Hypothalamus (tissue), 51 donors: Measurements from ENCODE around the gene PLCB1.

ENCODE experiments used
- DNase-seq, 51 donors: peaks; one replicate each; lab custom pipeline; 2025; lab: John Stamatoyannopoulos, UW

PLCB1 gene

DNA sequence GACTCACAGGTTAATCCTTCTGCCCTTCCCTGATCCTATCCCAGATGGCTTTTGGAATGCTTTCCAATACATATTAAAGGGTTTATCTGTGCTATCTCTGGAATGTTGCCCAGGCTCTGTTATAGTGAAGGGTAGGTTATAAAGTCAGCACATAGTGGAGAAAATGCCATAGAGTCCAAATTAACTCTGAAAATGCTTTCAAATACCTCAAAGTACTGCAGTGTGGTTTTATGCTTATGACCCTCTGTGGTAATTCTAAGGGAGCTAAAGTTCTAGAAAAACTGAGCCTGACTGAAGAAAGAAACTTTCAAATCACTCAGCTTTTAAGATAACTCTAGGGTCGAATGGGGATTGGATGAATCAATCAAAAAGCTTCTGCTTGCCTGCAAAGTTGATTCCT is 159.8 kb downstream of the PLCB1 start:
- DNase-seq = no peak

DNA sequence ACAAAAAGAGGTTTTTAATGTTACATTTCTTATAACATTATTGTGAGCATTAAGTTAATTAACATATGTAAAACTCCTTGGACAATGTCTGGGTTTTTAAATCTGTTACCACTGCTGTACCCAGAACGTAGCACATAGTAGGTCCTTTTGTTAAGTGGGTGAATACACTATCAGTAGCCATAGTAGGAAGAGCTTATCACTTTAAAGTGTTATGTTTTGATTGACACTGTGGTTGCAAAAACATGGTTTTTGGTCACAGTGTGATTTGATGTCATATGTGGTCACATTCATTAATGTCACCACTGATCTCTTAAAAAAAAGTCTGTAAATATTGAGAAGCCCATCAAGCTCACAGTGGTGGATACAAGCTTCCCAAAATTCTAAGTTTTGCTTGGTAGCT is 160.7 kb downstream of the PLCB1 start:
- DNase-seq = no peak

DNA sequence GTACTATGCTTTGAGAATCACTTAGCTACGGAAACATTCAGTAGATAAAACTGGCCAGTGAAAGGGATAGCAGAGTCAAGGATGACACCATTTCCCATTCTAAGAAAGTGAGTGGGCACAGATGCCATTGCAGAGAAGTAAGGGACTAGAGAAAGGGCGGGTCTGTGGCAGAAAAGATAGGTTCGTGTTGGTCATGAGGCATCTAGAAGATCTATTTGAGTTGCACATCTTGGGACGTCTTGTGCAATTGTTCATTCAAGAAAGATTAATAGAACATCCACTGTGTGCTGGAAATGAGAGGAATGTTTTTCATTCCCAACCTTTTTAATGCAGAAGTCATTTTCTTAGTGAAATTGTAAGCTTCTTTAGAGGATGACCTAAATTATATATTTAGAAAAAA is 161.7 kb downstream of the PLCB1 start:
- DNase-seq = no peak

DNA sequence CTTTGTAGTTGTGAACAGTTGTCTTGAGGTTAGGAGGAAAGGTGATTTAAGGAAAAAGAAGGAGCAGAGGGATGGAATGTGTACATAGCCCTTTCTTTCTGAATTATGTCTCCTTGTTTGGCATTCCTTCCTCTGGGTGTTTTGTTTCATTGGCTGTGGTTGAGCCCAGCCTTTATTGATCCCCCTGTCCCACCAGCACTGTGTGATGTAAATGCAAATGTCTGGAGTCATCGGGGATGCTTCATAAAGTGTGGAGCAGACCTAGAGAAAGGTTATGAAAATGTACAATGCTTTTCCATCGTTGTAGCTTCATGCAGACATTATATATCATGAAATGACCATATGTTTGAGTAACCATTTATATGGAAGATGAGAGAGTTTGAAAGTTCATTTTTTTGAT is 164.5 kb downstream of the PLCB1 start:
- no peak for DNase-seq

DNA sequence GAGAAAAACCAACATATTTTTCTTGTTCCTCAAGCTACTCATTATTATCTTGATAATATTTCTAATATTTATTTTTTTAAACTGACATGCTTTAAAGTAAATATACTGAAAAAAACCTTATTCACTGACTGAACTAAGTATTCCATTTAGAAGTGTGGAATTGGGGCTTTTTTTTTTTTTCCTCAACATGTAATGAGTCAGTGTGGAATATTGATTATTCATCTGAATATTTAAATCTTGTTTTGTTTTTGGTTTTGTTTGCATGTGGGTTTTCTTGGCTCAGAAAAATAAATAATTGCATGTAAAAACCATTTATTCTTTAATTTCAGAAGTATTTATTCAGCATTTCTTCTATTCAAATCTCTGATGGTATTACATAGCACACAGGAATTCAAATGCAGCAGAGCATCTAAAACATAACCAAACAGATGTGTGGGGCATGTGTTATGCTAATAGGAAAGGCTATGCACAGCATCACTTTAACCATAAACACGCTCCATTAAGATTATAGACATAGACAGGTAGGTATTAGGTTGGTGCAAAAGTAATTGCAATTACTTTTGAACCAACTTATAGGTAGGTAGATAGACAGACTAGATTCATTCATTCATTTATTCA is 166.5 kb downstream of the PLCB1 start:
- DNase-seq = no peak

DNA sequence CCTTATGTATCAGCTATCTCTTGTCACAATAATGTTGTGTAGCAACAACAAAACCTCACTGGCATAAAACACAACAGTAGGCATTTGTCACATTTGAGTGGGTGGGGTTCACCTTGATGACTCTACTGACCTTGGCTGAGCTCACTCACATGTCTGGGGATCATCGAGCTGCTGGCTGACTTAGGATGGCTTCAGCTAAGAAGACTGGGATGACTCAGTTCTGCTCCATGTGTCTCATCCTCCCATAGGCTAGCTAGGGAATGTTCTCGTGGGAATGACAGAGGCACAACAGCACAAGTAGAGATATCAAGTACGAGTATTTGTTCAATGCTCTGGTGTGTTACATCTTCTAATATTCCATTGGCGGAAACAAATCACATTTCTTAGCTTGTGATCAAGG is 167.9 kb downstream of the PLCB1 start:
- no peak for DNase-seq

DNA sequence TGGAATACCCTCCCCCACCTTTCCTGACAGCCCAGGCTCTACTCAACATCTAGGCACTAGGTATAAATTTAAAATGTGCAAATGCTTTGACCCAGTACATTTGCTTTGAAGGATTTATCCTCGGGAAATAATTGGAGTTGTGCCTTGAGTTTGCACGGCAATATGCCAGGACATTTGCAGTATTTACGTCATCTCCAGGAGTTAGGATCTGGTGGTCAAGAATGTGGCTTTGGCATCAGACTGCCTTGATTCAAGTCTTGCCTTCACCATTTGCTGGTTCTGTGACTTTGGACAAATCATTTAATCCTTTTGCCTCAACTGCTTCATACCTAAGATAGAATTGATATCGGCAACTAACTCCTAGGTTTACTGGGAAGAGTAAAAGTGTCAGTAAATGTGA is 169.6 kb downstream of the PLCB1 start:
- peak in 2 of 51 donors; percentile 11 to 16 for DNase-seq

DNA sequence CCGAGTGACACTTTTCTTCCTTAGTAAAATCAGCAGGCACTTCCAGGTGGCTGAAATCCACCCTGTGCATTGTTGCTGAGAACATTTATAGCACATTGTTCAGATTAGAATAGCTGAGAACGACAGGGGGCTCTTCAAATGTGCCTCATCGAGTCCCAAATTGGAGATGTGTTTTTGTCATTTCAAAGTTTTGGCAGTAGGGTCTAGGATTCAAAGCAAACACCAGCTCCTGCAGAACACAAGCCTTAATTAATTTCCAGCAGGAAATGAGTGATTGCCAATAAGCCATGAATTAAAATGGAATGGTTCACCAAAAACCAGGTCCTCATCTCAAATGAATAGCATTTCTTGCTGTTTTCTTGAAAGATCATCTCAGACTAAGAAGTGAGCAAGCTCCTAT is 171.6 kb downstream of the PLCB1 start:
- peak in 1 of 51 donors; percentile 4 for DNase-seq

DNA sequence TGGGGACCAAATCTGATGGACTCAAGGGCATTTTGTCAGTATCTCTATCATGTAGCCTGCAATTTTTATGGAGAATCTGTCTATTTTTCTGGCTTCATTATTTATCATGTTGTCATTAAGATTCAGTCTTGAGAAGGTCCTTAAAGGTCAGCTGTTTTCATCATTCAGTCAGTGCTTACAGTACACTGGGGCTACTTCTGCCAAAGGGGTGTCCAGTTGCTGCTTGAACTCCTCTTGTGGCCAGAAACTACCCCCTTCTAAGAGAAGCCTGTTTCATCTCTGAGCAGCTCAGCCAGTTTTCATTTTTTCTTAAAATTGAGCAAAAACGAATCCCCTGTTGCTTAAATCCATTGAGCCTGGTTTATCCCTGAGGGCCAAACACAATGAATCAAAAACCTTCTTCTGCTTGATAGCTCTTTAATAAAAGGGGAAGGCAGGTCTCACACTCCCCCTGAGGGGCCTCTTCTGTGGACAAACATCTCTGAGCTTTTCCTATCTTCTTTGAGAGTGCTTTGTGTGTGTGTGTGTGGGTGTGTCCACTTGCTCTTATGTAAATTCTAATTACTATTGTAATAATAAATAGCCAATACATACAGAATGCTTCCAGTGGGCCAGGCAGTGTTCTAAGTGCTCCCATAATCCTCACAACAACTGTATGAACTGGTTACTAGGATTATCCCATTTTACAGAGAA is 172.2 kb downstream of the PLCB1 start:
- DNase-seq = no peak

DNA sequence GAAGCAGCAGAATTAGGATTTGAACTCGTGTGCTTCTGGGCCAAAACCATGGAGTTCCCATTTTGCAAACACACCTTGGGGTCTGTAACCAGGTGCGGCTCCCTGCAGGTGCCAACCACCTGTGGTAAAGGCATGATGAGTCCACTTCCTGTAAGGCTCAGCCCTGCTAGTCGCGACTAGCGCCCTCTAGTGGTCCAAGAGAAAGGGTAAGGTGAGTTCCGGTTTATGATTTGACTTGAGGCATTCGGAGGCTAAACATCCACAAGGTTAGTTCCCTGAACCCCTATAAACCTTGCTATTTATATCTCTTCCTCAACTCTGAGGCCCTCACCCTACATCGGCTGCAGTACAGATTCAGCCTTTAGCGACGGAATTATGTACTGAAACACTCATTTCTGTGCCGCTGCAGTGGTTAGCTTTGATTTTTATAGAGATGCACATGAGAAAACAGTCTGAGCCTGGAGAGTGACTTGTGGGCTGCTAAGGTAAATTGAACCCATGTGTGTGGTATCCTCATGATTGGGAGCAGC is 173.4 kb downstream of the PLCB1 start:
- peak in 1 of 51 donors; percentile 2 for DNase-seq

DNA sequence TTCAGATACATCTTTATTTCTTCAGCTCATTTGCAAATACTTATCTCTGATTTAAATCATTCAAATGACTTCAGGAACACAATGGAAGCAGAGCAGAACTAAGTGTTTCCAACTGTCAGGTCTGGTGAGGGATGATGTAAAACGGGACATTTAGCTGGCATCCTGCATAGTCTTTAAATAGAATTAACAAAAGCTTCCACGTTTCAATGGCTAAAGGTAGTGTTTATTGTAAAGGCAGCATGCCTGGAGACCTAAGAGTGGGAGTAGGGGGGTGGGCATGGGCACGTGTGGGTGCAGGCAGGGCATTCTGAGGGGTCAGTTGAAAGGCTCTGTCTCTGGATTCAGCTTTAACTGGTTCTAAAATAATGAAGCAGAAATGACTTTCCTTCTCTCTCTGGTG is 174.9 kb downstream of the PLCB1 start:
- DNase-seq = peak in 1 of 51 donors; percentile 28

DNA sequence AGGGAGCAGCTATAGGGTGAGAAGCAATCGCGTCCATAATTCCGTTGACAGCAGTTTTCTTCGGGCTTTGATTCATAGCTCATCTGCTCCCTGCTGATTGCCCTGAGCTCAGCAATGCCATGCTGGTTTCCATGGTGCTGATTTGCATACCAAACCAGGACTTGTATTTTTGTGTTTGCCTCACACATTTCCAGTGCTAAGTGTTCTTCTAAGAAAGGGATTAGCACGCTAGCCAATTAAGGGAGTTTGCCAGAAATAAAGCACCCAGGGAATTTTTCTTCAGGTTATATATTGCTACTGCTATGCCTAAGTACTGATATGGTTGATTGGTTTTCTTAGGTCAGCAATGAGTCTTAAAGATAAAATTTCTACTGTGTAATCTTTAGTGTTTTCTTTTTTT is 177.6 kb downstream of the PLCB1 start:
- peak in 18 of 51 donors; percentile 5 to 63 (median 27) for DNase-seq

DNA sequence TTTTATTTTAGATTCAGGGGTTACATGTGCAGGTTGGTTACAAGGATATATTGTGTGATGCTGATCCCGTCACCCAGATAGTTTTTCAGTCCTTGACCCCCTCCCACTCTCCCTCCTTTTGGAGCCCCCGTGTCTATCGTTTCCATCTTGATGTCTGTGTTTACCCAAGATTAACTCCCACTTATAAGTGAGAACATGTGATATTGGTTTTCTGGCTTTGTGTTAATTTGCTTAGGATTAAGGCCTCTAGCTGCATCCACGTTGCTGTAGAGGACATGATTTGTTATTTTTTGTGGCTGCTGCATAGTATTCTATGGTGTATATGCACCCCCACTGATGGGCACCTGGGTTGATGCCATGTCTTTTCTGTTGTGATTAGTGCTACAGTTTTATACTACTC is 178.6 kb downstream of the PLCB1 start:
- no peak for DNase-seq

DNA sequence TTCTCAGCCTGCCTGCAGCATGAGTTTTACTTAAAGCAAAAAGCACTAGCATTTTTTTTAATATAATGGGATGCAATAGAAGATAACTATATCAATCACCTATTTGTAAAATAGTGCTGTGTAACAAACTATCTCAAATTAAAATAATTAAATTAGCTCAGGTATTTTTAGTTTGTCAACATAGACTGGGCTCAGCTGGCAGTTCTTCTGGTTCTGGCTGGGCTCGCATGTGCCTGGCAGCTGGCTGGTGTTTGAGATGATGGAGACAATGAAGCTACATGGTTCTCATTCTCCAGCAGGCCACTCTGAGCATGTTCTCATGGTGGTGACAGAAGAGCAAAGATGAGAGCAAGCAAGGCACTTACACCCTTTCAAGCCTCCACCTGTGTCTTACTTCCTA is 181.0 kb downstream of the PLCB1 start:
- DNase-seq = no peak

DNA sequence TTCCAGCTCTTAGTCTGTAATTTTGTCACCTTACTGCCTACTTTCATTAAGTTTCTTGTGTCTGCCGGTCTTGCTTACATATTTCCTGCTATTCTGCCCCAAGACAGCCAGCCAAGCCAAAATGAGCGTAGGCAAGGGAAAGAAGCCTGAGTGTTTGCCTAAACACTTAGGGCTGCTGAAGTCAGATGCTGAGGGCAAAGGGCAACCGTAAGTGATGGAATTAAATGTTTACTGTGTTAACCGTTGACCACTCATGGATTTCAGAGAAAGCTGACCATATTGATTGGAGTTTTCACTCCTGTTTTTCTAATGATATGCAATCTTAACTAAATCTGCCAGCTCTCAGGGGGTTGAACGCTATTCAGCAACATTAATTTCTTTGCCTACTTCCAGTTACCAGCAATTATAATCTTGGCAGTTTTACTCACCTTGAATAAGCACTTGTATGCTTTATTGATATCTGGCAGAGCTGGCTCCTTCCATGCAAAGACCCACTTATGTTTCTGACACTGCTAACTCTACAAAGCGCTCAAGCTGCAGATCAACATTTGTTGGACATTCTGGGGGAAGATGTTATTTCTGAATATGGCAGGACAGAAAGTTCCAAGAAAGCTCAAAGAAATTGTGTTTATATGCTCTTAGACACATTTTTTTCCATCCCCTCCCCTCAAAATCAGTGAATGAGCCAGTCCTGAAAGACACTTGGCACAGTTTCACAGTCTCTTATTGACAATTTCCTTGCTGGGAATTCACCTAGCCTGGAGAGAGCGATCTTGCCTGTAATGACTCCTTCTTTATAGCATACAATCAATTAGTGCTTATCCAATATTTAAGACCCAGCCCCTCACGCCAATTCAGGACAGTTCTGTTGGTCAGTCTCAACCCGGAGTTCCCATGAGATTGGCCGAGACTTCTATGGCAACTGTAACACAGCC is 183.8 kb downstream of the PLCB1 start:
- DNase-seq = no peak

DNA sequence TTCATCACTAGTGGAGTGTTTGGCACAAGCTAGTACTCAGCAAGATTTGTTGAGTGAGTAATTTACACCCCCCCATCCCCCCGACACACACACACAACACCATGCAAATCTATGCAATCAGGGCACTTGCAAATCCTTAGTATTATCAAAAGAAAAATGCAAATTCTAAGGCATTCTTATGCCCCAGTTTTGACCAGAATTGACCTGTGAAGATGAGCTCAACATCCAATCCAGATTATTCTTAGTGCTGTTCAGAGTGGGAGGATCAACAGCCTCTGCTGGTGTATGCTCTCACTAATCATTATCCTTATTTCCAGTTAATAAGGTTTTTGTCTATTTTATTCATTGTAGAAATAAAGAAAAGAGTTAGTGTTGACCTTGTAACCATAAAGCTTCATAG is 185.4 kb downstream of the PLCB1 start:
- DNase-seq = no peak

DNA sequence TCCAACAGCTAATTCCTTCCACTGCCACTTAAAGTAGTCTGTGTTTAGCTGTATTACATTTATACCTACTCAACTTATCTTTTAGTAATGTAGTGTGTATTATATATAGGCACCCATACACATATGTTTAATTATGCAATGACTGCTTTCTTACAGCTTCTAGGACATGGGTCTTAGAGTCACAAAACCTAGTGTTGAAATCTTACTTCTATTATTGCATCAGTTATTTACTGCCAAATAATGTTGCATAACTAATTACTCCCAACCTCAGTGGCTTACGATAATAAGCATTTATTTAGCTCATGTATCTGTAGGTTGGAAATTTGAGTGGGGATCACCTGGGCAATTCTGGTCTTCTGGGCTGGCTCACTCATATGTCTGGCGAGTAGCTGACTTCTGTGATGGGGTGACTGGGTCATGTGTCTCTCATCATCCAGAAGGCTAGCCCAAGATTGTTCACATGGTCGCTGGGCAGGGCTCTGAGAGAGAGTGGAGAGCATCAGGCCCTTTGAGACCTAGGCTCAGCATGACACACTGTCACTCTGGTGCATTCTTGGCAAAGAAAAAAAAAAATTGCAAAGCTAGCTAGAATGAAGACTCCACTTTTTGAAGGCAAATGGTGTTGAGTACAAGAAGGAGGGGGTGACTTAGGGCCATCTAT is 187.0 kb downstream of the PLCB1 start:
- no peak for DNase-seq

DNA sequence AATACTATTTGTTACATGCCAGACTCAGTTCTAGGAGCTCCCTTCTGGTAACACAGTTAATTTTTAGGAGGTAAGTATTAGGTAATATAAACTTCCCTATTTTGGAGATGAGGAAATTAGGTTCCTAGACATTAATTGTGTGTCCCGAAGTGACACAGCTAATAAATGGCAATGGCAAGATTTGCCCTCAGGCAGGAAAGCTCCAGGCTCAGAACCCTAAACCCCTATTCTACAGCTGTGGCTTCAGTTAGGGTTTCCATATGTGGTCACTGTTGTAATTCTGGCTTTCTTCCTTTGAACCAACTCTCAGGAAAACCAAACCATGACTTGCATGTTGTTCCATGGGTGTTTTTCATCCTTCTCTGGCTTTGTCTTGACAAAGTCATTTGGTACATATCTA is 188.2 kb downstream of the PLCB1 start:
- DNase-seq = no peak

DNA sequence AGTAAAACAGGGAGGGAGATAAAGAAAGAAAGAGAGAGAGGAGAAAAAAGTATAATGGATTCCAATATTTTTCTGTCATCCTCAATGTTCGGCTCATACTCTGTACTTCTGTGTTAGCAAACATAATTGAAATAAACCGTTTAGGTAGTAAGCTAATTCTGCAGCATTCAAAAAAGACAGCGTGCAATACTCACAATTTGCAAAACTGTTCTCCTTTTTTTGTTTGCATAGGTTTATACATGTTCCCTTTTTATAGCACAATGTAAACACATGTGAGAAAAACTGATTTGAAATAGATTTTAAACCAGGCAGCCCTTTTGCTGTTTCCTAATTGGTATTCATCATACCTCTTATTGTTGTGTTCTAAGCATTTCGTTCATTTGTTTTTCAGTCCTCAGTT is 188.9 kb downstream of the PLCB1 start:
- DNase-seq = no peak

DNA sequence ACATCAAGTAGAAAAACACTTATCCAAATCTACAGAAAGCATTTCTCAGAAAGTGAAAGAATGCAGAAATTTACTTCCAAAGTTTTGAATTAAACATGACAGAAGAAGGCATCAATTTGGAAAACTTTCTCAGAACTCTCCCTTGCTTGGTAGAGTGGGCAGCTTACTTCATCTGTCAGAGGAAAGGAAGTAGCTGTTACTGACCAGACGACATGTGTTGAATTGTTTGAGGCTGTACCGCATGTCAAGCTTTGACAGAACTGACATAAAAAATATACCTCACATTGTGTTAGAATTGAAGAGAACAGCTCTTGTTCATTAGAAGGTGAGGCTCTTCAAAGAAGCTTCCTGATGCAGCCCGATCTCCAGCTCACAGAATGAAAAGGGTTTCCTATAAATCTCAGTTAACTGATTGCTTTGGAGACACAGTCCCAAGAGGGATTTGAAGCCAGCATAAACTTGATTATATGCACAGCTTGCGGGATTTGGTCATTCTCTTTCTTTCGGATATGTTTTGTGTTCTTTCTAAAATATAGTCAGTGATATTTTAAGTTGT is 190.7 kb downstream of the PLCB1 start:
- no peak for DNase-seq

DNA sequence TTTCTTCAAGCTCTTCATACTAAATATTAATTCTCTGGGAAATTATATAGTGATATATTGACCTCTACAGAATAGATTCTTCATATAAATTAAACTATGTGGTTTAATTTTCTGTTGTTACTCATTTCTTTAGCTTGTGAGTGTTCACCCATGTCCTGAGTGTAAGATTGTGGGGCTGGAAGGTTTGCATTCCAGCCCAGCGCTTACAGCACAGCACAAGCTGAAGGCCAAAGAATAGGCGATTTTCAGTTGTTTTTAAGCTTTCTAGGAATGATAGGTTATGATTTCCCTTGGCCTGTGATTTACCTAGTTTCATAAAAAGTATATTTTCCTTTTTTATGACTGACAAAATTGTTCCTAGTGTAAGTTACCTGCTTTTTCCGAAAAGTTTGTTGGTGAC is 194.1 kb downstream of the PLCB1 start:
- no peak for DNase-seq
